Activated naive CD4-positive, alpha-beta T cell treated with anti-CD3 and anti-CD28 coated beads for 36 hours (primary cell): ENCODE data around the gene YOD1. TPM values are rescaled to one million over a fixed set of nuclear protein-coding genes. Genes with fewer than 3 reads are reported as not detected.
"Not testable (repeated sequence)": the region's sequence is repeated elsewhere in the genome, so short reads cannot be mapped to it uniquely, and the experiment has no call there.

Experiments used
- CTCF ChIA-PET: fragments of 350-600 bp; sonication (Branson Sonifier 250); formaldehyde crosslinking; loops from one replicate; lab custom pipeline; 2021; ENCODE audit warnings: antibody characterized with exemption; lab: Charles Lee
- DNase-seq: peaks from one replicate; pipeline ENCODE4 v3.0.0-alpha.2; 2020
- H3K27ac Mint-ChIP-seq: one replicate; pipeline ENCODE4 v1.8.0; 2021; ENCODE audit warnings: mild to moderate bottlenecking, mixed read lengths
- H3K27me3 Mint-ChIP-seq: one replicate; pipeline ENCODE4 v1.8.0; 2021; ENCODE audit warnings: low read depth, mixed read lengths
- H3K36me3 Mint-ChIP-seq: one replicate; pipeline ENCODE4 v1.8.0; 2021; ENCODE audit warnings: low read depth, mixed read lengths
- H3K4me1 Mint-ChIP-seq: one replicate; pipeline ENCODE4 v1.8.0; 2021; ENCODE audit warnings: low read depth, mixed read lengths
- H3K4me3 Mint-ChIP-seq: one replicate; pipeline ENCODE4 v1.8.0; 2021; ENCODE audit warnings: mild to moderate bottlenecking, moderate library complexity, mixed read lengths
- H3K9me3 Mint-ChIP-seq: one replicate; pipeline ENCODE4 v1.8.0; 2021; ENCODE audit warnings: mixed read lengths
- intact Hi-C: fragments of 100-400 bp; cut with micrococcal nuclease; formaldehyde crosslinking; loops from one replicate; pipeline ENCODE4 v1.15.1; 2023
- total RNA-seq, 2 experiments: library from RNA; stranded (reverse); gene quantifications; one replicate each; pipeline ENCODE4 v1.2.3, GENCODE V29; 2021

Gene YOD1
- total RNA-seq, 2 experiments from 2014 or later = 8.6 to 8.8 TPM

DNA sequence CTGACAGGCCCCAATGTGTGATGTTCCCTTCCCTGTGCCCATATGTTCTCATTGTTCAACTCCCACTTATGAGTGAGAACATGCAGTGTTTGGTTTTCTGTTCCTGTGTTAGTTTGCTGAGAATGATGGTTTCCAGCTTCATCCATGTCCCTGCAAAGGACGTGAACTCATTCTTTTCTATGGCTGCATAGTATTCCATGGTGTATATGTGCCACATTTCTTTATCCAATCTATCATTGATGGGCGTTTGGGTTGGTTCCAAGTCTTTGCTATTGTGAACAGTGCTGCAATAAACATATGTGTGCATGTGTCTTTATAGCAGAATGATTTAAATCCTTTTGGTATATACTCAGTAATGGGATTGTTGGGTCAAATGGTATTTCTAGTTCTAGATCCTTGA, 9.6 kb downstream of the YOD1 start:
- H3K9me3 Mint-ChIP-seq, H3K27me3 Mint-ChIP-seq, H3K27ac Mint-ChIP-seq, H3K4me3 Mint-ChIP-seq, DNase-seq, H3K36me3 Mint-ChIP-seq, intact Hi-C loops: not testable (repeated sequence)
- H3K4me1 Mint-ChIP-seq = peaks cover 33% of the 10 kb centered on the region
- CTCF ChIA-PET = interaction anchor here (1.1 kb wide), 1 partner anchor 8 kb away, joined by 4 read pairs; no protein-coding TSS in a partner anchor

DNA sequence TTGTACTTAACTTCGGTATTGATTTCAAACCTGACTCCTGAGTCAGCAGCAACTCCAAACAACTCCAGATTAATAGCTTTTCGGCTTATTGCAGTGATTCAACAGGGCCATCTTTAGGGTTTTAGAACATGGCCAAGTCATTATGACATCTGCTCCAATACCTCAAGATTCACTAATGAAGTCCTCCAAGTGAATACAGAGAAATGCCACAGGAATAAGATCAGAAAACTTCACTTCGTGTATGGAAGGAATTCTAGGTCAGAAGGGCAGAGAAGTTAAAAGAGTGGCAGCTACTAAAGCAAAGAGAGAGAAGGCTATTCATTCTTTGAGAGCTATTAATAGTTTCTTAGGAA, 10.9 kb downstream of the YOD1 start:
- no peaks in the 10 kb centered on the region for H3K27me3 Mint-ChIP-seq
- CTCF ChIA-PET = interaction anchor here (1.2 kb wide), 1 partner anchor 10 kb away, joined by 6 read pairs; no protein-coding TSS in a partner anchor
- peaks cover 22% of the 10 kb centered on the region for H3K4me1 Mint-ChIP-seq
- H3K27ac Mint-ChIP-seq = no peak overlapping the region
- H3K36me3 Mint-ChIP-seq = peaks cover 5% of the 10 kb centered on the region
- no peaks in the 10 kb centered on the region for H3K9me3 Mint-ChIP-seq
- no peak overlapping the region for H3K4me3 Mint-ChIP-seq
- intact Hi-C loops = no loop called here
- DNase-seq = no peak

DNA sequence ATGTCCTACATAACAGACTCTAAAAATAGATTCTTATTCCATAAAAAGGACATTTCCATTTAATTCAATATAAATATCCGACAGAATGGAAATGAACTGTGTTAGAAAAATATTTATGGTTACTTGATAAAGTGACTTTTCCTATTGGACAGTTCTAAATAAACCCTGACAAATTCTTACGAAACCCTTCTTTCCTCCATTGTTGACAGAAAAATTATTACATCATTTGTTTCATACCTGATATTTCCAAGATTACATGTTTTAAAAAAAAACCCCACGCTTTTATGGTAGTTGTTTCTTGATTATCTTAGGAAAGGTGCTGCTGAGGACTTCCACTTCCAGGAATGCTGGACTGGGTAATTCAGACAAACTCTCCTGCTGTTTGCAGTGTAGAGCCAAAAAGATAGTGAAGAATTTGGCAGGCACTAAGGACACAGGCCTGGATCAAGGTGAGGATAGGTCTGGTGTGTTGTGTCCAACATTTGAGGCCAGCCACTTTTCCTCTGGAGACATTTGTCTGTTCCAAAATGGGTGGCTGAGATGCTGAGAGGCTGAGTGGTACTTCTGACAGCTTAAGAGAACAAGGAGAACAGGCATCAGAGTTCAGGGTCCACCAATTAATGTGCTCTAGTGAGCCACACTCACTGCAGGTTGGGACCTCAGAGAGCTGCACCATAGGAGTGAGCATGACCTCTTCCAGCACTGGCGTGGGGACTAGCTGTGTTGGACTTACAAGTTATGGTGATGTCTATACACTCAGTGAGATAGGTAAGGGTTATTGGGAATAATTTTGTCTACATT, 11.4 kb downstream of the YOD1 start:
- CTCF ChIA-PET = interaction anchor here (1.2 kb wide), 2 partner anchors 10 kb away, joined by 6 read pairs; no protein-coding TSS in a partner anchor
- Mint-ChIP-seq H3K4me3 (no peak overlapping the region), H3K27me3 (no peaks in the 10 kb centered on the region), H3K4me1 (peaks cover 16% of the 10 kb centered on the region), H3K27ac (no peak overlapping the region), H3K9me3 (no peaks in the 10 kb centered on the region), H3K36me3 (peaks cover 3% of the 10 kb centered on the region)
- intact Hi-C loops = no loop called here
- no peak for DNase-seq

- intact Hi-C loops = no loop called here
- Mint-ChIP-seq H3K36me3 (no peaks in the 10 kb centered on the region), H3K27ac (no peak overlapping the region), H3K9me3 (no peaks in the 10 kb centered on the region), H3K4me1 (peaks cover under 1% of the 10 kb centered on the region), H3K4me3 (no peak overlapping the region), H3K27me3 (peaks cover 9% of the 10 kb centered on the region)
- CTCF ChIA-PET = interaction anchor here (1.2 kb wide), 1 partner anchor 9 kb away, joined by 3 read pairs; no protein-coding TSS in a partner anchor
- no peak for DNase-seq
These were observed 14.1 kb downstream of the YOD1 start for GRCh38 chr1:207036865-207037264.

DNA sequence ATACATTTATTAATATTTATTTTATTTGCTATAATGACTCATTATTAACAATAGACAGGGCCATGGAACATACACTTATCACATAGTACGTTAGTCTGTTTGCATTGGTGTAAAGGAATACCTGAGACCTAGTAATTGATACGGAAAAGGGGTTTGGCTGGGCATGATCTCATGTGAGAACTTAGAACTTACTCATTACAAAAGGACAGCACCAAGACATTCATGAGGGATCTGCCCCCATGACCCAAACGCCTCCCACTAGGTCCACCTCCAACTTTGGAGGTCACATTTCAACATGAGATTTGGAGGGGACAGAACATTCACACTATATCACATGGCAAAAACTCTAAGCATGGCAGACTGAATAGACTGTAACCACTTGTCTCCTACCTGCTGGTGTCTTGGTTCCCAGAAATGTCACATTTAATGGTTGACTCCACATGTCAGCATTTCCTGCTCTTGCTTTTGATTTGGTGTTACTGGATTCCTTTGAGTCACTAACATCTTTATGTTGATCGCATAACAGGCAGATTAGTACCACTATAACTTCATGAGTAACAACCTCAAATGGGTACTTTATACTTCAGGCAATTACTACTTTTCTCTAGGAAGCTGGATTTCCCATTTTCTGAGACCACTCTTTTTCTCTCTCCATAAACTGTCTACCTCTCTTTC, 15.0 kb downstream of the YOD1 start:
- intact Hi-C loops = no loop called here
- H3K27ac Mint-ChIP-seq = no peak overlapping the region

GRCh38 chr1:207034998-207035397, 16.0 kb downstream of the YOD1 start:
- intact Hi-C loops = no loop called here
- H3K4me3 Mint-ChIP-seq = no peak overlapping the region
- peaks cover 19% of the 10 kb centered on the region for H3K27me3 Mint-ChIP-seq
- no peaks in the 10 kb centered on the region for H3K9me3 Mint-ChIP-seq
- CTCF ChIA-PET = no interaction called here
- no peaks in the 10 kb centered on the region for H3K36me3 Mint-ChIP-seq
- DNase-seq = no peak
- no peak overlapping the region for H3K27ac Mint-ChIP-seq
- no peaks in the 10 kb centered on the region for H3K4me1 Mint-ChIP-seq

More for the DNA sequence above, 15.0 kb downstream of the YOD1 start:
- no peak for DNase-seq
- Mint-ChIP-seq H3K9me3 (no peaks in the 10 kb centered on the region), H3K4me3 (no peak overlapping the region), H3K4me1 (no peaks in the 10 kb centered on the region), H3K36me3 (no peaks in the 10 kb centered on the region), H3K27me3 (peaks cover 18% of the 10 kb centered on the region)
- CTCF ChIA-PET = no interaction called here

GRCh38 chr1:207034208-207034607, 16.8 kb downstream of the YOD1 start:
- no peak for DNase-seq
- no peaks in the 10 kb centered on the region for H3K36me3 Mint-ChIP-seq
- CTCF ChIA-PET = no interaction called here
- no peaks in the 10 kb centered on the region for H3K4me1 Mint-ChIP-seq
- H3K4me3 Mint-ChIP-seq = no peak overlapping the region
- H3K9me3 Mint-ChIP-seq = no peaks in the 10 kb centered on the region
- peaks cover 19% of the 10 kb centered on the region for H3K27me3 Mint-ChIP-seq
- intact Hi-C loops = no loop called here
- H3K27ac Mint-ChIP-seq = no peak overlapping the region

DNA sequence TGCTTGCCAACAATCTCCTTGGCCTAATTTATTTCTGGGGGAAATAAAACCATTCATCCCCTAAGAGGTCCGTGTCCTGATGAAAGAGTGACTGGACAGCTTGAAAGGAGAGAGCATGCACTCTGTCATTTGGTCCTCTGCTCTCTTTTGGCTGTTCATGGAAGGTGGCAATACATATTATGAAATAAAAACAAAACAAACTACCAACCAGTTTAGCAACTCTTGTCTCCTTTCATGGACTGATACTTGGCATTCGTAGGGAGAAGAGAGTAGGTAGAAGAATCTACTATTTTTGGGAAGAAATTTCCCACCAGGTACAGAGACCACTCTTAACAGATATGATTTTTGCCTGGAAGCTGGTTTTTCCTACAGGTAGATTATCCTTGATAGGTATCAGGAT, 17.7 kb downstream of the YOD1 start:
- H3K9me3 Mint-ChIP-seq = no peaks in the 10 kb centered on the region
- no peak for DNase-seq
- intact Hi-C loops = no loop called here
- no peak overlapping the region for H3K27ac Mint-ChIP-seq
- H3K27me3 Mint-ChIP-seq = peaks cover 24% of the 10 kb centered on the region
- H3K4me1 Mint-ChIP-seq = no peaks in the 10 kb centered on the region
- CTCF ChIA-PET = interaction anchor here (1.1 to 1.4 kb wide), 3 partner anchors 11 to 28 kb away, joined by 3 to 5 read pairs (median 4); no protein-coding TSS in a partner anchor
- H3K4me3 Mint-ChIP-seq = no peak overlapping the region
- no peaks in the 10 kb centered on the region for H3K36me3 Mint-ChIP-seq

DNA sequence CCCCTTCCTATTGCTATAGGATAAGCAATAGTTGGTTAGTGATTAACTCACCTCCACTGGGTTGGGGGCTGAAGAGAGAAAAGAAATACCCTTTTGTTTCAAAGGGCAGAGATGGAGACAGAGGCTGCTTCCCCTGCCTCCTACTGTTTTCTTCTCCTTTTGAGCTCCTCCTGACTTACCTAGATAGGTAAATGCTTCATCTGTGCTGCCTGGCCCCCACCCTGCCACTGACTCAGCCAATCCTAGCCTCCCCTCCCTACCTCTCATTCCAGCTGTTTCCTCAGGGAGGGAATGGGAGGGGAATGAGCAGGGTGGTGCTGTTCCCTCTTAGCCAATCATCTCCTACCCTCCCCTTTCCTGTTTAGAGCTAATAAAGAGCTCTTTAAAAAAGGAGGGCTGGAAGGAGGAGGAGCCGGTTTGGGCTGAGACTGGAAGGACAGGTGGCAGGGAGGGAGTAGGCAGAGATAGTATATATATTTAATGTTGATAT, 18.4 kb downstream of the YOD1 start, which contains the start of gene C1orf116:
TSS of gene C1orf116 (minus strand) at position 229 of the 490 bp plus-strand sequence. CDS start 5,158 bp downstream, outside the sequence.
- DNase-seq = no peak
- Mint-ChIP-seq H3K4me3 (no peak within 1 kb of the TSS), H3K36me3 (no peaks in the 10 kb centered on the region), H3K27me3 (peaks cover 24% of the 10 kb centered on the region), H3K27ac (no peak within 1 kb of the TSS), H3K9me3 (no peaks in the 10 kb centered on the region), H3K4me1 (no peaks in the 10 kb centered on the region)
- intact Hi-C loops = no loop called here
- CTCF ChIA-PET = interaction anchor here (1.1 to 1.4 kb wide), 3 partner anchors 10 to 27 kb away, joined by 3 to 5 read pairs (median 4); no protein-coding TSS in a partner anchor

DNA sequence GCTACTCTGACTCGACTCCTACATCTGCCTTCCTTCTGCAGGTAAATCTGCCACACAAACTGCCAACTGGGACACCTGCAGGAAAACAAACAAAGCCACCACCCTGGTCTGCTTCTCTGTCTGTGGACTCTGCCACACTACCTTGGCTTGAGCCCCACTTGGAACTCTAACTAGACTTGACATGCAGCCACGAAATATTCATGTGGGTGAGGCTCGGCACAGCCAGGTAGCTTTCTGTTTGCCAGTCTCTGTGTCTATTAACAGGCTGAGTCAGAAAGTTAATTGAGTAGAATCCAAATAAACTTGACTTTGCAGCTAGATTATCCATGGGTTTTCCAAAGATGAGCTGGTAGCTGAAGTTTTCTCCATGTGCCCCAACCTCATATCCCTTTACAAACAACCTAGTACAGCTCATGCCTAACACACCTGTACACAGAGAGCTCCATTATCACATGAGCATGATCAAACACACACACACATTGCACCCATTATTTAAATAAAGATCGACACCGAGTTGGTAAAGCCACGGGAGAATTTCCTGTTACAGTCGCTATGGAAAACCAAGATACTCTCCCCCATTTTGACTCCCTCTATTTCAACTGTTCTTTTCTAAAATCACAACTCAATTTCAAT, 19.3 kb downstream of the YOD1 start:
- no peak overlapping the region for H3K27ac Mint-ChIP-seq
- CTCF ChIA-PET = interaction anchor here (1.4 kb wide), 1 partner anchor 26 kb away, joined by 4 read pairs; no protein-coding TSS in a partner anchor
- no peaks in the 10 kb centered on the region for H3K9me3 Mint-ChIP-seq
- peaks cover 24% of the 10 kb centered on the region for H3K27me3 Mint-ChIP-seq
- H3K4me1 Mint-ChIP-seq = no peaks in the 10 kb centered on the region
- no peaks in the 10 kb centered on the region for H3K36me3 Mint-ChIP-seq
- H3K4me3 Mint-ChIP-seq = no peak overlapping the region
- DNase-seq = no peak
- intact Hi-C loops = no loop called here

- no peaks in the 10 kb centered on the region for H3K36me3 Mint-ChIP-seq
- intact Hi-C loops = no loop called here
These were observed 20.0 kb downstream of the YOD1 start for GRCh38 chr1:207031016-207031415.

DNA sequence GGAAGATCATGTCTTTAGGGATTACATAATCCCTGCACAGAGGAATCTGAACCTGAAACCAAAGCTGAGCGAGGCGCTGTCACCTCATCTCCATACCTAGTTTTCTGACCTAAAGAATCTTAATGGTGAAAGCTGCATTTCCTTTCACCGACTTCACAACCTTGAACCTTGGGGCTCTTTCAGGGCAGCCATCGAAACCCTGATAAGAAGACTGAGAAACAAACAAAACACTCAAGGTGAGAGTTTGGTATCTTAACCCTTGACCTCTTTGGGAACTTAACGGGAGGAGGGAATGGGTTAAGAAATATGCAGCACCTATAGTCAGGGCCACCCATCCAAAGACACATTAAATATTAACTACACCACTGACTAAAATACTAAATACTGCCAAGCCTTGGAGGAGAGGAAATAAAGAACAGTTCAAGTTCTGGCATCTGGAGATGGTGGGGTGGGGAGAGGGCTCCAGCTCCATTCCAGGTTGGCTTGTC, 20.4 kb downstream of the YOD1 start:
- H3K9me3 Mint-ChIP-seq = no peaks in the 10 kb centered on the region
- no peaks in the 10 kb centered on the region for H3K4me1 Mint-ChIP-seq
- no peak overlapping the region for H3K27ac Mint-ChIP-seq
- intact Hi-C loops = no loop called here
- H3K4me3 Mint-ChIP-seq = no peak overlapping the region
- no peak for DNase-seq
- H3K27me3 Mint-ChIP-seq = peaks cover 24% of the 10 kb centered on the region
- CTCF ChIA-PET = interaction anchor here (2.2 kb wide), 1 partner anchor 18 kb away, joined by 7 read pairs; no protein-coding TSS in a partner anchor
- H3K36me3 Mint-ChIP-seq = no peaks in the 10 kb centered on the region

More at GRCh38 chr1:207031016-207031415, 20.0 kb downstream of the YOD1 start:
- CTCF ChIA-PET = interaction anchor here (2.2 kb wide), 1 partner anchor 18 kb away, joined by 7 read pairs; no protein-coding TSS in a partner anchor
- no peak overlapping the region for H3K4me3 Mint-ChIP-seq
- H3K27me3 Mint-ChIP-seq = peaks cover 24% of the 10 kb centered on the region
- H3K27ac Mint-ChIP-seq = no peak overlapping the region
- H3K4me1 Mint-ChIP-seq = no peaks in the 10 kb centered on the region
- no peak for DNase-seq
- H3K9me3 Mint-ChIP-seq = no peaks in the 10 kb centered on the region
